Neuronal stem cell (in vitro differentiated cells): ENCODE data around the gene NFKB2.
A peak's percentile ranks its signal among the peaks of the same experiment; 100 is the strongest.

Source experiments
- DNase-seq: peaks from one replicate; pipeline ENCODE4 v3.0.0-alpha.2; 2013; ENCODE audit warnings: low spot score
- H2AFZ ChIP-seq: one replicate; pipeline ENCODE4 v1.6.1; 2013; ENCODE audit warnings: mild to moderate bottlenecking, low read length, inconsistent platforms
- H2AK5ac ChIP-seq: 2 replicates; pipeline ENCODE4 v1.6.1; 2013; ENCODE audit warnings: low read depth, mild to moderate bottlenecking, inconsistent platforms, low read length, moderate library complexity, mixed read lengths
- H2BK120ac ChIP-seq: 2 replicates; pipeline ENCODE4 v1.6.1; 2013; ENCODE audit warnings: low read depth, mild to moderate bottlenecking, inconsistent platforms, low read length, moderate library complexity, mixed read lengths
- H2BK12ac ChIP-seq: one replicate; pipeline ENCODE4 v1.6.1; 2013; ENCODE audit warnings: low read length, inconsistent platforms
- H2BK15ac ChIP-seq: 2 replicates; pipeline ENCODE4 v1.6.1; 2013; ENCODE audit warnings: mild to moderate bottlenecking, low read length, inconsistent platforms, mixed read lengths
- H2BK5ac ChIP-seq: one replicate; pipeline ENCODE4 v1.6.1; 2013; ENCODE audit warnings: inconsistent platforms, mild to moderate bottlenecking, low read length, moderate library complexity
- H3K14ac ChIP-seq: one replicate; pipeline ENCODE4 v1.6.1; 2013; ENCODE audit warnings: low read length, inconsistent platforms
- H3K18ac ChIP-seq: 2 replicates; pipeline ENCODE4 v1.6.1; 2013; ENCODE audit warnings: low read length, inconsistent platforms
- H3K23ac ChIP-seq: 2 replicates; pipeline ENCODE4 v1.6.1; 2013; ENCODE audit warnings: low read depth, mild to moderate bottlenecking, mixed read lengths, low read length, inconsistent platforms; ENCODE audit not compliant: poor library complexity
- H3K27ac ChIP-seq: replicated peaks from 3 replicates; pipeline ENCODE4 v1.5.1; 2013; ENCODE audit warnings: low read length, inconsistent platforms
- H3K27me3 ChIP-seq, 3 experiments: 2 replicates each; pipeline ENCODE4 v1.6.1; 2013; ENCODE audit warnings: low read length in 3 of 3, mild to moderate bottlenecking in 2 of 3, inconsistent platforms in 1 of 3, low read depth in 1 of 3, mixed read lengths in 1 of 3, moderate library complexity in 1 of 3; ENCODE audit not compliant: control insufficient read depth in 3 of 3, insufficient read depth in 3 of 3
- H3K36me3 ChIP-seq, 2 donors: replicated peaks in 1 of 2; 2 replicates each; pipeline ENCODE4 v1.6.1; 2013; ENCODE audit warnings: low read length in 2 of 2; ENCODE audit not compliant: control insufficient read depth in 2 of 2, insufficient read depth in 2 of 2
- H3K4ac ChIP-seq: 2 replicates; pipeline ENCODE4 v1.6.1; 2013; ENCODE audit warnings: inconsistent platforms, mild to moderate bottlenecking, low read length, moderate library complexity
- H3K4me1 ChIP-seq, 2 donors: 1 replicate in 1 of 2; 2 replicates in 1 of 2; pipeline ENCODE4 v1.6.1; 2013; ENCODE audit warnings: low read length in 2 of 2, low read depth in 1 of 2; ENCODE audit not compliant: control insufficient read depth in 2 of 2, insufficient read depth in 1 of 2
- H3K4me2 ChIP-seq: one replicate; pipeline ENCODE4 v1.6.1; 2013; ENCODE audit warnings: mild to moderate bottlenecking, low read length, inconsistent platforms; ENCODE audit not compliant: insufficient read depth, poor library complexity, severe bottlenecking
- H3K4me3 ChIP-seq, 2 donors: 2 replicates each; pipeline ENCODE4 v1.5.1; 2013; ENCODE audit warnings: low read length in 2 of 2, mild to moderate bottlenecking in 2 of 2, inconsistent platforms in 1 of 2, moderate library complexity in 1 of 2
- H3K79me1 ChIP-seq: one replicate; pipeline ENCODE4 v1.6.1; 2013; ENCODE audit warnings: low read depth, mild to moderate bottlenecking, inconsistent platforms, low read length, moderate library complexity
- H3K9ac ChIP-seq: one replicate; pipeline ENCODE4 v1.6.1; 2013; ENCODE audit warnings: mild to moderate bottlenecking, low read depth, low read length, inconsistent platforms; ENCODE audit not compliant: poor library complexity
- H3K9me3 ChIP-seq, 2 donors: replicated peaks in 1 of 2; 2 replicates each; pipeline versions ENCODE3 to v1.6.1; 2013; ENCODE audit warnings: low read length in 2 of 2, mild to moderate bottlenecking in 2 of 2, inconsistent platforms in 1 of 2, low read depth in 1 of 2, mixed read lengths in 1 of 2, moderate library complexity in 1 of 2; ENCODE audit not compliant: control insufficient read depth in 2 of 2, insufficient read depth in 1 of 2
- H4K8ac ChIP-seq: one replicate; pipeline ENCODE4 v1.6.1; 2013; ENCODE audit warnings: low read depth, mild to moderate bottlenecking, inconsistent platforms, low read length, moderate library complexity
- H4K91ac ChIP-seq: one replicate; pipeline ENCODE4 v1.6.1; 2013; ENCODE audit warnings: low read length, low read depth, mild to moderate bottlenecking, inconsistent platforms; ENCODE audit not compliant: poor library complexity
- WGBS, 2 donors: extraction: QIAGEN DNeasy Blood & Tissue Kit; methylation state at CpG; one replicate each; pipeline ENCODE4 v1.1.7; 2013; ENCODE audit warnings: missing lambda C conversion rate in 2 of 2, mixed read lengths in 1 of 2; ENCODE audit not compliant: insufficient read length in 2 of 2, insufficient replicate concordance in 1 of 2; ENCODE audit errors: extremely low coverage in 2 of 2; 5-methylcytosine and 5-hydroxymethylcytosine counted together

The NFKB2 gene

GRCh38 chr10:102418622-102419268 lies 23.2 kb downstream of the NFKB2 start, which contains the start of gene PSD:
PSD (minus strand) TSS chr10:102418785; CDS start chr10:102417038, 1,747 bp downstream.
- Histone ChIP-seq H3K9me3 (no peaks in the 10 kb centered on the region), H3K79me1 (no peaks in the 10 kb centered on the region), H2AFZ (peak within 1 kb of the TSS; percentile 98), H2BK5ac (no peak within 1 kb of the TSS), H3K4ac (no peak within 1 kb of the TSS), H2BK15ac (peak within 1 kb of the TSS; percentile 45), H3K36me3 (peaks cover 6 to 22% of the 10 kb centered on the region in 2 donors), H3K4me1 (peaks cover 30 to 32% of the 10 kb centered on the region in 2 donors), H3K9ac (peak within 1 kb of the TSS; percentile 27), H2BK12ac (no peak within 1 kb of the TSS), H2BK120ac (no peak within 1 kb of the TSS), H3K27me3 (peaks cover 0 to 15% (median 0%) of the 10 kb centered on the region in 3 experiments), H3K18ac (peak within 1 kb of the TSS; percentile 84), H3K4me2 (peak within 1 kb of the TSS; percentile 100), H3K4me3 (peak within 1 kb of the TSS; percentile 81 to 87), H3K27ac (no peak within 1 kb of the TSS), H3K23ac (no peak within 1 kb of the TSS), H4K91ac (no peak within 1 kb of the TSS), H3K14ac (no peak within 1 kb of the TSS), H4K8ac (no peak within 1 kb of the TSS), H2AK5ac (peak within 1 kb of the TSS; percentile 72)
- WGBS, 2 donors: no CpG with 5 or more reads among the region's 45 CpGs
- no peak for DNase-seq

- WGBS, 2 donors: no CpG with 5 or more reads among the region's 54 CpGs
- no peak overlapping the region for H3K27ac ChIP-seq
Observed at GRCh38 chr10:102419269-102420180, 24.0 kb downstream of the NFKB2 start.

GRCh38 chr10:102420181-102420713 lies 24.7 kb downstream of the NFKB2 start:
- Histone ChIP-seq H3K14ac (peak overlapping the region; percentile 86), H3K27me3 (peaks cover 0 to 15% (median 0%) of the 10 kb centered on the region in 3 experiments), H3K4me2 (peak overlapping the region; percentile 100), H4K8ac (no peak overlapping the region), H2AFZ (peak overlapping the region; percentile 98), H3K18ac (peak overlapping the region; percentile 93), H2BK5ac (peak overlapping the region; percentile 33), H3K9ac (peak overlapping the region; percentile 85), H3K23ac (peak overlapping the region; percentile 19), H3K79me1 (no peaks in the 10 kb centered on the region), H3K36me3 (peaks cover 11 to 30% of the 10 kb centered on the region in 2 donors), H3K4me3 (peak overlapping the region; percentile 81 to 87), H3K4ac (no peak overlapping the region), H3K4me1 (peaks cover 17 to 23% of the 10 kb centered on the region in 2 donors), H2BK12ac (no peak overlapping the region), H4K91ac (no peak overlapping the region), H2BK15ac (peak overlapping the region; percentile 10), H2BK120ac (no peak overlapping the region), H2AK5ac (no peak overlapping the region), H3K9me3 (no peaks in the 10 kb centered on the region), H3K27ac (peak overlapping the region; percentile 93)
- DNase-seq: no peak
- no CpG with 5 or more reads among the region's 21 CpGs for WGBS, 2 donors

More at GRCh38 chr10:102419269-102420180, 24.0 kb downstream of the NFKB2 start:
- peak overlapping the region; percentile 11 for H2BK15ac ChIP-seq
- peak overlapping the region; percentile 19 for H3K23ac ChIP-seq
- H3K4ac ChIP-seq: no peak overlapping the region
- H2BK12ac ChIP-seq: no peak overlapping the region
- H4K91ac ChIP-seq: no peak overlapping the region
- peak overlapping the region; percentile 100 for H3K4me2 ChIP-seq
- H3K36me3 ChIP-seq: peaks cover 11 to 29% of the 10 kb centered on the region in 2 donors
- peak overlapping the region; percentile 86 for H3K14ac ChIP-seq
- no peak overlapping the region for H2BK120ac ChIP-seq
- H3K9me3 ChIP-seq: no peaks in the 10 kb centered on the region
- H3K18ac ChIP-seq: peak overlapping the region; percentile 93
- peaks cover 0 to 15% (median 0%) of the 10 kb centered on the region in 3 experiments for H3K27me3 ChIP-seq
- peak overlapping the region; percentile 1 for H2BK5ac ChIP-seq
- peak overlapping the region; percentile 98 for H2AFZ ChIP-seq
- H4K8ac ChIP-seq: no peak overlapping the region
- peak overlapping the region; percentile 85 for H3K9ac ChIP-seq
- H2AK5ac ChIP-seq: no peak overlapping the region
- peak overlapping the region; percentile 81 to 87 for H3K4me3 ChIP-seq
- DNase-seq: peak; percentile 87
- H3K4me1 ChIP-seq: peaks cover 24 to 25% of the 10 kb centered on the region in 2 donors
- no peaks in the 10 kb centered on the region for H3K79me1 ChIP-seq
